Mesendoderm (in vitro differentiated cells): ENCODE measurements around the gene SEMA5B.

ENCODE experiments used
- DNase-seq: peaks from one replicate; pipeline ENCODE4 v3.0.0; 2013
- H2AK5ac ChIP-seq: 2 replicates; pipeline ENCODE4 v1.6.1; 2013; ENCODE audit warnings: low read length, inconsistent platforms
- H2BK120ac ChIP-seq: 2 replicates; pipeline ENCODE4 v1.6.1; 2013; ENCODE audit warnings: low read depth, mild to moderate bottlenecking, low read length, moderate library complexity, mixed read lengths
- H2BK15ac ChIP-seq: replicated peaks from 2 replicates; pipeline ENCODE4 v1.6.1; 2013; ENCODE audit warnings: low read depth, mild to moderate bottlenecking, moderate library complexity
- H2BK5ac ChIP-seq: 2 replicates; pipeline ENCODE4 v1.6.1; 2013; ENCODE audit warnings: low read length, inconsistent platforms
- H3K18ac ChIP-seq: 2 replicates; pipeline ENCODE4 v1.6.1; 2013; ENCODE audit warnings: mild to moderate bottlenecking, low read length, mixed read lengths
- H3K23ac ChIP-seq: one replicate; pipeline ENCODE4 v1.6.1; 2013; ENCODE audit warnings: low read length
- H3K27ac ChIP-seq: 2 replicates; pipeline ENCODE4 v1.5.1; 2013; ENCODE audit warnings: low read depth, mild to moderate bottlenecking, inconsistent platforms, low read length, moderate library complexity
- H3K27me3 ChIP-seq: 2 replicates; pipeline ENCODE4 v1.6.1; 2013; ENCODE audit warnings: low read length, control low read depth, mild to moderate bottlenecking, inconsistent platforms; ENCODE audit not compliant: insufficient read depth, poor library complexity
- H3K36me3 ChIP-seq: 2 replicates; pipeline ENCODE4 v1.6.1; 2013; ENCODE audit warnings: low read length, inconsistent platforms; ENCODE audit not compliant: control insufficient read depth, insufficient read depth
- H3K4ac ChIP-seq: one replicate; pipeline ENCODE4 v1.6.1; 2013; ENCODE audit warnings: low read depth, mild to moderate bottlenecking, low read length, moderate library complexity
- H3K4me1 ChIP-seq: 2 replicates; pipeline ENCODE4 v1.6.1; 2013; ENCODE audit warnings: low read depth, low read length, inconsistent platforms; ENCODE audit not compliant: control insufficient read depth
- H3K4me2 ChIP-seq: 2 replicates; pipeline ENCODE4 v1.6.1; 2013; ENCODE audit warnings: low read length
- H3K4me3 ChIP-seq: 2 replicates; pipeline ENCODE4 v1.5.1; 2013; ENCODE audit warnings: mild to moderate bottlenecking, low read length
- H3K56ac ChIP-seq: one replicate; pipeline ENCODE4 v1.6.1; 2013; ENCODE audit warnings: low read length
- H3K79me1 ChIP-seq: 2 replicates; pipeline ENCODE4 v1.6.1; 2013; ENCODE audit warnings: low read length, inconsistent platforms
- H3K79me2 ChIP-seq: 2 replicates; pipeline ENCODE4 v1.6.1; 2013; ENCODE audit warnings: mild to moderate bottlenecking, low read length; ENCODE audit not compliant: control insufficient read depth, insufficient read depth
- H3K9ac ChIP-seq: 2 replicates; pipeline ENCODE4 v1.6.1; 2013; ENCODE audit warnings: low read length, inconsistent platforms
- H4K5ac ChIP-seq: one replicate; pipeline ENCODE4 v1.6.1; 2013; ENCODE audit warnings: low read length
- H4K8ac ChIP-seq: one replicate; pipeline ENCODE4 v1.6.1; 2013; ENCODE audit warnings: low read depth, mild to moderate bottlenecking, control low read depth, low read length, moderate library complexity
- WGBS: extraction: QIAGEN DNeasy Blood & Tissue Kit; methylation state at CpG from one replicate; pipeline ENCODE4 v1.1.7; 2013; ENCODE audit warnings: low lambda C conversion rate, missing lambda C conversion rate; ENCODE audit not compliant: insufficient coverage; ENCODE audit errors: extremely low coverage; 5-methylcytosine and 5-hydroxymethylcytosine counted together

Gene SEMA5B

DNA sequence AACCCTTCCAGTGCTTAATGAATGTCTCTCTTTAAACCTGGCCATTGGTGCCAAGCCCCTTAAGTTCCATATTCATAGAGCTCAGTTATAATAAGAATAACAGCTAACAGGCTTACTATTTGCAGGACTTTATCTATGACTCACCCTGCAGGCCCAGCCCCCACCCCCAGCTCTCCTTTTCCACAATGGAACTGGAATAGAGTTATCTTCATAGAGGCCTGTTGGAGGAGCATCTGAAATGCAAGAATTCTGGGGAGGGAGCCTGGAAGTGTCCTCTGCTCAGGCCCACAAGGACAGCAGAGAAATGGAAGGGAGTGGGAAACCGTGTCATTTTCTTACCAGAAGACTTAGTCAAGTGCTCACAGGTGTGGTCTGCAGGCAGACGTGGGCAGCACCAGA lies 52.8 kb downstream of the SEMA5B start:
- Histone ChIP-seq H2BK120ac (no peak overlapping the region), H3K79me2 (no peaks in the 10 kb centered on the region), H2BK5ac (peak overlapping the region; percentile 97), H2AK5ac (no peak overlapping the region), H3K36me3 (no peaks in the 10 kb centered on the region), H3K18ac (no peak overlapping the region), H3K23ac (peak overlapping the region; percentile 84), H3K79me1 (no peaks in the 10 kb centered on the region), H4K8ac (no peak overlapping the region), H3K4ac (no peak overlapping the region), H3K27me3 (no peaks in the 10 kb centered on the region), H3K4me1 (peaks cover 28% of the 10 kb centered on the region), H4K5ac (no peak overlapping the region), H3K4me2 (peak overlapping the region; percentile 30), H3K4me3 (no peak overlapping the region), H2BK15ac (no peak overlapping the region), H3K27ac (peak overlapping the region; percentile 71), H3K9ac (peak overlapping the region; percentile 63), H3K56ac (peak overlapping the region; percentile 92)
- no CpG with 5 or more reads among the region's 2 CpGs for WGBS
- DNase-seq, result peak; percentile 76

DNA sequence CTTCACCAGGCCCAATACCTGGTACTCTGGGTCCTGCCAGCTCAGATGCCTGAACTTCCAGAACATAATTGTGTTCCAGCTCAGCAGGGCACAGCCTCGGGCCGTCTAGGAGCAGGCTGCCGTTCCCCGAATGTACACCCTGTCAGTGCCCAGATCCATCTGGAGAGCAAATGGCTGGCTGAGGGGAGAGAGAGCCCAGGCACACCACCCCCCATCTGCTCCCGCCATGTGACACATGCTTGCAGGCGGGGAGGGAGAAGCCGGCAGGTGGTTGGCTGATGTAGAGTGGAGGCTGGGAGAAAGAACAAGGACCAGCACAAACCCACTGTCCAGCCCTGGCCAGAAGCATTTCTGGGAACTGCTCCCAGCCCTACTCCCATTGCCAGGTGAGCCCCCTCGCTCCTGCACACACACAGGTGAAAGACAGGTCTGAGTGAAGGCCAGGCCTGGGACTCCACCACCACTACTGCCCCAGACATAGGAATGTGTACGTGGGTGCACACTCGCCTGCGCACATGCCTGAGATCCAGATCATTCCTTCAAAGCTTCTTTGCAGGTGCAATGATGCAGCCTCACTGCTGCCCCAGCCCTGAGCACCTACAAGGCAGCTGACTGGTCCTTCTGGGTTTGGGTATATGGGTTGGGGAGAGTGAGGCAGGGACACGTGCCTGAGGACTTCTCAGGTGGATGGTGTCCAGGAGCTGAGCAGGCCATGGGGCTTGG lies 53.5 kb downstream of the SEMA5B start:
- H3K56ac ChIP-seq, result peak overlapping the region; percentile 72
- peak overlapping the region; percentile 21 for H3K4ac ChIP-seq
- peak overlapping the region; percentile 1 for H3K18ac ChIP-seq
- H2BK120ac ChIP-seq, result no peak overlapping the region
- no CpG with 5 or more reads among the region's 12 CpGs for WGBS
- H2BK5ac ChIP-seq, result peak overlapping the region; percentile 37
- H3K79me1 ChIP-seq, result no peaks in the 10 kb centered on the region
- no peak overlapping the region for H4K5ac ChIP-seq
- no peak overlapping the region for H4K8ac ChIP-seq
- H3K79me2 ChIP-seq, result no peaks in the 10 kb centered on the region
- no peak overlapping the region for H3K4me3 ChIP-seq
- H3K4me2 ChIP-seq, result no peak overlapping the region
- H3K9ac ChIP-seq, result no peak overlapping the region
- H3K27me3 ChIP-seq, result no peaks in the 10 kb centered on the region
- no peak overlapping the region for H2BK15ac ChIP-seq
- no peak overlapping the region for H3K27ac ChIP-seq
- no peak for DNase-seq
- peak overlapping the region; percentile 3 for H2AK5ac ChIP-seq
- no peaks in the 10 kb centered on the region for H3K36me3 ChIP-seq
- H3K23ac ChIP-seq, result no peak overlapping the region
- H3K4me1 ChIP-seq, result peaks cover 28% of the 10 kb centered on the region

DNA sequence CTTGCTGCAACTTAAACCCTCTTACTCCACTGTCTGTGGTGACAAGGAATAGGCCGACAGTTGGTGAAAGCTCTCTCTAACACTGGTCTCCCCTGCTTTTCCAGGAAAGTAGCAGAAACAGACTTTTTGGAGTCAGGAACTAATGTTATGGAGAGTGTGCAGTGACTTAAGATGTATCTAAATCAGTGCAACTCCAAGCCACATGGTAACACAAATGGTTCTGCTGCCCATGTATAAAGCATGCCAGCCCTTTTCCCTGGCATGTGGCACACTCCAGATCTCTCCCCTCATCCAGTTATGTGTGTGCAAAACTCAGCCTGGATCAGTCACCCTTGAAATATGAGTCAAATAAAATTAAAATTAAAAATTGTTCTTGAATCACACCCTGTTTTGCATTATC lies 55.4 kb downstream of the SEMA5B start:
- WGBS, result no CpG with 5 or more reads among the region's 1 CpG
- Histone ChIP-seq H3K36me3 (no peaks in the 10 kb centered on the region), H3K9ac (no peak overlapping the region)

DNA sequence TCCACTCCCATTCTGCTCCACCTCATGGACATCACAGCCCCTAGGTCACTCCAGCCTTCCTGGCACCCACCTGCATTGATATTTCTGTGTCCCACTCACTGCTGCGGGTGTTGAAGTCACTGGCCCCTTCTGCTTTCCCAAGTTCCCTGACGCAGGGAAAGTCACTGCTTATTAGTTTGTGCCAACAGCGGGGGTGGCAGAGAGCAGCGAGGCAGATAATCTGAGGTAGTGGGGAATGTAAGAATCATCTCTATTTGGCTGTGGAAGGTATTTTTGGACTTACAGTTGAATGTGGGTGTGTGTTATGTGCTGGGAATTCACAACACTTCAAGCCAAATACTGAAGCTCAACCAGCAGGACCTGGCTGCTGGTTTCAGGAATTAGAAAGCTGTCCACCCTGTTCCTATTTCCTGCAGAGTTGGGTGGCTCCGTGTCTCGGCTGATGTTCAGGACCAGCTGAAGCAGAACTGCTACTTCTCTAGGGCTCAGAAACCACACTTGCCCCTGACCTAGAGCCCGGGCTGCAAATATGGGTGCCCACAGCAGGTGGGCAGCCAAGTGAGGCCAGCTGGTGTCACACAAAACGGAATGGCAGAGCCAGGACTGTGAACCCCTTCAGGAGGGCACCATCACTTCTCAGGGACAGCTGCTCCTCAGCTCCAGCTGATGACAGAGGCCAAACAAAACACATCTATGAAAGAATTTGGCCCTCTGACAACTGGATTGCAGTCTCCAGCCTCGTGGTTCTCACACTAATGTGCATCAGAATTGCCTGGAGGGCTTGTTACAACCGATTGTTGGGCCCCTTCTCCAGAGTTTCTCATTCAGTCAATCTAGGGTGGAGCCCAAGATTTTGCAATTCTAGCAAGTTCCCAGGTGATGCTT lies 57.7 kb downstream of the SEMA5B start:
- no CpG with 5 or more reads among the region's 10 CpGs for WGBS
- H2BK120ac ChIP-seq, result no peak overlapping the region
- H3K9ac ChIP-seq, result no peak overlapping the region
- no peak overlapping the region for H3K4me2 ChIP-seq
- no peak overlapping the region for H3K4me3 ChIP-seq
- no peaks in the 10 kb centered on the region for H3K79me2 ChIP-seq
- H2BK5ac ChIP-seq, result no peak overlapping the region
- no peaks in the 10 kb centered on the region for H3K79me1 ChIP-seq
- H2BK15ac ChIP-seq, result no peak overlapping the region
- H3K36me3 ChIP-seq, result no peaks in the 10 kb centered on the region
- H3K4ac ChIP-seq, result no peak overlapping the region
- peaks cover 11% of the 10 kb centered on the region for H3K4me1 ChIP-seq
- H4K5ac ChIP-seq, result no peak overlapping the region
- no peak for DNase-seq
- H3K27ac ChIP-seq, result no peak overlapping the region
- H4K8ac ChIP-seq, result no peak overlapping the region
- no peak overlapping the region for H3K56ac ChIP-seq
- no peak overlapping the region for H3K23ac ChIP-seq
- no peak overlapping the region for H2AK5ac ChIP-seq
- no peaks in the 10 kb centered on the region for H3K27me3 ChIP-seq
- no peak overlapping the region for H3K18ac ChIP-seq

More for the DNA sequence above, 55.4 kb downstream of the SEMA5B start:
- H2BK5ac ChIP-seq, result no peak overlapping the region
- H2BK120ac ChIP-seq, result no peak overlapping the region
- H2BK15ac ChIP-seq, result no peak overlapping the region
- H3K4me1 ChIP-seq, result peaks cover 23% of the 10 kb centered on the region
- H3K4me2 ChIP-seq, result no peak overlapping the region
- no peak overlapping the region for H3K4me3 ChIP-seq
- H2AK5ac ChIP-seq, result no peak overlapping the region
- no peak for DNase-seq
- H3K23ac ChIP-seq, result no peak overlapping the region
- H3K79me1 ChIP-seq, result no peaks in the 10 kb centered on the region
- no peak overlapping the region for H4K8ac ChIP-seq
- H4K5ac ChIP-seq, result no peak overlapping the region
- H3K4ac ChIP-seq, result no peak overlapping the region
- H3K27ac ChIP-seq, result no peak overlapping the region
- no peak overlapping the region for H3K56ac ChIP-seq
- H3K79me2 ChIP-seq, result no peaks in the 10 kb centered on the region
- H3K18ac ChIP-seq, result no peak overlapping the region
- H3K27me3 ChIP-seq, result no peaks in the 10 kb centered on the region

DNA sequence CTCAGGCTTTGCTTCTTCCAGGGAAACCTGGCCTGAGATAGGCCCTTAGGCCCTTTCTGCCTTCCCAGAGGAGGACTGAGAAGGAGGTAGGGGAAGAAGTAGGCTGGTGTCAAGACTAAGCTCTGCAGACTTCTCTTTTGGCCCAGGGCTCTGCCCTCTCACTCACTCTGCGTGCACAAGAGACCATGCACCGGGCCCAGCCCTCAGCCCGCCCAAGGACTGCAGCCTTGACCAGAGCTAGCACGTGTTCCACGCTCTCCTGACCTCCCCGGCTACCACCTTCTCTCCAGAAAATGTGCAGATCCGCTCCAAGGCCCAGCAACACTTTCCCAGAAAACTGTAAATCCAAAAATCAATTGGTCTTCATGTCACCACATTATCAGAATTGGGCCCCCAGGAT lies 59.8 kb downstream of the SEMA5B start:
- H3K4me2 ChIP-seq, result no peak overlapping the region
- H3K27ac ChIP-seq, result no peak overlapping the region
- H3K4me1 ChIP-seq, result no peaks in the 10 kb centered on the region
- H2BK120ac ChIP-seq, result no peak overlapping the region
- H3K9ac ChIP-seq, result no peak overlapping the region
- H3K4ac ChIP-seq, result no peak overlapping the region
- no peak overlapping the region for H2AK5ac ChIP-seq
- no peak overlapping the region for H3K23ac ChIP-seq
- H3K79me1 ChIP-seq, result no peaks in the 10 kb centered on the region
- no peaks in the 10 kb centered on the region for H3K79me2 ChIP-seq
- H3K56ac ChIP-seq, result no peak overlapping the region
- no peak overlapping the region for H2BK5ac ChIP-seq
- no peak overlapping the region for H2BK15ac ChIP-seq
- no CpG with 5 or more reads among the region's 7 CpGs for WGBS
- no peak overlapping the region for H3K4me3 ChIP-seq
- H4K8ac ChIP-seq, result no peak overlapping the region
- no peak overlapping the region for H4K5ac ChIP-seq
- H3K27me3 ChIP-seq, result no peaks in the 10 kb centered on the region
- H3K36me3 ChIP-seq, result no peaks in the 10 kb centered on the region
- no peak overlapping the region for H3K18ac ChIP-seq
- DNase-seq, result no peak
